ENCODE measurements around the gene ASCC3.
"Not testable (repeated sequence)": the region's sequence is repeated elsewhere in the genome, so short reads cannot be mapped to it uniquely, and the experiment has no call there.

Gene ASCC3

GRCh38 chr6:100803264-100804045 is 77.7 kb downstream of the ASCC3 start:
- no peak for DNase-seq

DNA sequence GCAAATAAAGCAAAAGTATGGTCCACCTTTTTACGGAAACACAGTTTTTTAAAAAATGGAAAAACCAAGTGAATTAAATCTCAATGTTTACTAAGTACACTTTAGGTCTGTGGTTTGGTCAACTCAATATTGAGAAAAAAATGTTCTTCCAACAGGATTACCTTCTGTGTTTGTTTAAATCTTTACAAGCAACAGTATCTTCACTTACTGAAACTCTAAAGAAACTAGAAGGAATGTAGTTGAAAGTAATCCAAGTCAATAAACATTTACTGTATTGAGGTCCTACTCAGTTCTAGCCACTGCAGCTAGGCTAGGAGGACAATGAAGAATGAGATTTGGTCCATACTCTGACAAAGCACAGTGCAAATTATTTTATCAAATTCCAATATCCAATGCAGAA is 80.1 kb downstream of the ASCC3 start:
- DNase-seq: no peak

DNA sequence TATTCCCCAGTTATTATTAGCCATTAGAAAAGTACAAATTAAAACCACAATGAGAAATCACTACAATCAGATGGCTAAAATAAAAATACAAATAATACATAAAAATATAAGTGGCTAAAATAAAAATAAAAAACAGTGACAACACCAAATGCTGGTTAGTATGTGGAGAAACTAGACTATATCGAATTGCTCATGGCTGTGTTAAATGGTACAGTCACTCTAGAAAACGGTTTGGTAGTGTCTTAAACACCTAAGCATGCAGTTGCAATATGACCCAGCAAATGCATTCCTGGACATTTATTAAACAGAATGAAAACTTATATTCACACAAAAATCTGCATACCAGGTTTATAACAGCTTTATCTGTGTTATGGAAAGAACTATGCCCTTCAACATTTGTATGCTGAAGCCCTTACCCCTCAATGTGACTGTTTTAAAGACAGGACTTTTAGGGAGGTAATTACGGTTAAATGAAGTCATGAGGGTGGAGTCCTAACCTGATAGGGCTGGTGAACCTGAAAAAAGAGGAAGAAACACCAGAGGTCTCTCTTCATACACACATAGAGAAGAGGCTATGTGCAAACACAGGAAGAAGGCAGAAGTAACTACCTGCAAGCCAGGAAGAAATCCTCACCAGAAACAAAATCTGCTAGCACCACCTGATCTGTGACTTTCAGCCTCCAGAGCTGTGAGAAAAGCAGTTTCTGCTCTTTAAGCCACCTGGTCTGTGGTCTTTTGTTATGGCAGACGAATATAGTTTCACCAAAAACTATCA is 84.9 kb downstream of the ASCC3 start:
- no peak for DNase-seq

DNA sequence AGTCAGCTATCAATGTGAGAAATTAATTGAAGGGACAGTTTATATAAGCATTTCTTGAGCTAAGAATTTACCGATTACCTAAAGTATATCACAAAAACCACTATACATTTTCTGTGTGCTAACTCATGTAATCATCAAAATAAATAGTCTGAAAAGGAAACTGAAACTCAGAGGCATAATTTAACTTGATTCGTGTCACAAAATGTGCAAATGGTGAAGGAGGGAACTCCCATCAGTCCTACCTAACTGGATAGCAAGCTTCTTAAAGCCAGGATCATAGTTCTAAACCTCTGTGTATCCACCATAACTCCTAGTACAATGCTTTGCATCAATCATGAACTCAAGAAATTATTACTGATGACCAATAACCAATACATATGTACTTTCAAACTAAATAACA is 91.0 kb downstream of the ASCC3 start:
- DNase-seq: no peak

DNA sequence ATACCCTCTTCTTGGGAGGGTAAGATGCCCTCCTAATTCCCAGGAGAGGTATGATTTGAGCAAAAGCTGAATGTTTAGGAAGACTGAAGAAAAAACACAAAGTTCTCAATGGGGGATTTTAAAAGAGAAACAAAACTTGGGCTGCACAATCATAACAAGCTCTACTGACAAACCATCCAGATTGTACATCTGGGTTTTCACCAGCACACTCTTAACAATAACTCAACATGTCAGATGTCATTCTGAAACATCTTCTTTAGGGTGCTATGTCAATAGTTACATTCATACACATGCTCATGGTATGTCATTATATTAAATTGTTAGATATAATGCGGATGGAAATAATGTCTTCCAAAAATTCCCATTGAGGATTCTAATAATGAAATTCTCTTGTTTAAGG is 95.1 kb downstream of the ASCC3 start:
- no peak for DNase-seq

GRCh38 chr6:100780648-100781047 is 100.5 kb downstream of the ASCC3 start:
- no peak for DNase-seq

DNA sequence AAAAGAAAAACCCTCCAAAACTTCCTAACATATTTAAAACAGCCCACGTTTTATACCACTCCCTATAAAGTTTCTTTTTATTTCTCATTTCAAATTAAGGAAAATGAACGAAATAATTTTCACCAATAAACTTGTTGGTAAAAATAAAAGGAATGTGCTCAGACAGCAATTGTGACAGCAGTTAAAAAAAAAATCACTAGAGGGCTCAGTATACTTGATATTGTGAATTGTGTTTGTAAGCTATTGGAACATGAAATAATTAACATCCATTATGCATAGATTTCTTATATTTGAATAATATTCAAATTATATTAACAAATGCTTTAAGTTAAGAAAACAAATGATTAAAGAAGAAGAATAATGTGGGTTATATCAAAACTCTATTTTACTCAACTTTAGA is 105.5 kb downstream of the ASCC3 start:
- peak; percentile 6 for DNase-seq

GRCh38 chr6:100774681-100775080 is 106.4 kb downstream of the ASCC3 start:
- no peak for DNase-seq

DNA sequence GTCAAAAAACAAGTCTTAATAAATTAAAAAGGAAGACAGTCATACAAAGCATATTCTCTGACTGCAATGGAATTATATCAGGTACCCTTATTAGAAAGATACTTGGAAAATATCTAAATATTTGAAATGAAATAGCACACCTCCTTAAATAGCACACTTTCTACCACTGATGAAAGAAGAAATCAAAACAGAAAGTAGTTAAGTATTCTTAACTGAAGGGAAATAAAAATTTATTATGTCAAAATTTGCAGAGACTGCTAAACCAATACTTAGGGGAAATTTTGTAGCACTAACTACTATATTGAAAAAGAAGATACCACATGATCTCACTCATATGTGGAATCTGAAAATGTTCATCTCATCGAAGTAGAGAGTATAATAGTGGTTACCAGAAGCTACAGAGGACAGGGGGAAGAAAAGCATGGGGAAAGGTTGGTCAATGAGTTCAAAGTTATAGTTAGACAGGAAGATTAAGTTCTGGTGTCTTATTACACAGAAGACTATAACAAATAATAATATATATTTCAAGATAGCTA is 112.2 kb downstream of the ASCC3 start:
- no peak for DNase-seq

GRCh38 chr6:100763617-100764241 is 117.4 kb downstream of the ASCC3 start:
- no peak for DNase-seq

GRCh38 chr6:100761841-100762240 is 119.3 kb downstream of the ASCC3 start:
- no peak for DNase-seq

DNA sequence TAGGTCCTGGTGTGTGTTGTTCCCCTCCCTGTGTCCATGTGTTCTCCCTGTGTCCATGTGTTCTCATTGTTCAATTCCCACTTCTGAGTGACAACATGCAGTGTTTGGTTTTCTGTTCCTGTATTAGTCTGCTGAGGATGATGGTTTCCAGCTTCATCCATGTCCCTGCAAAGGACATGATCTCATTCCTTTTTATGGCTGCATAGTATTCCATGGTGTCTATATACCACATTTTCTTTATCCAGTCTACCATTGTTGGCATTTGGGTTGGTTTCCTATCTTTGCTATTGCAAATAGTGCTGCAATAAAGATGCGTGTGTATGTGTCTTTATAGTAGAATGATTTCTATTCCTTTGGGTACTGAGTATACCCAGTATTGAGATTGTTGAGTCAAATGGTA is 122.7 kb downstream of the ASCC3 start:
- DNase-seq: not testable (repeated sequence)

DNA sequence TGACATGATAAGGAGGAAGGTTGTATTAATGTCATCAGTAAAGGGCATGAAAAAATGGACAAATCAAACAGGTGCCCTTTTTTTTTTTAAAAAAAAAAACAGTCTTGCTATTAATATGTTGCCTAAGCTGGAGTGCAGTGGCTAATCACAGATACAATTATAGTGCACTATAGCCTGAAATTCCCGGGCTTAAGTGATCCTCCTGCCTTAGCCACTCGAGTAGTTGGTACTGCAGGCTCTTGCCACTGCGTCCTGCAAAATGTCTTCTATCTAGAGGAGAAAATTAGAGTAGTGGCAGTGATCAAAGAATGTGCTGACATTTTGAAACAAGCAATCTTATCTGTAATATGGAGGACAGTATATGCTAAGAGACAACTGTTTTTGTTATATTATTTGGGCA is 127.7 kb downstream of the ASCC3 start:
- DNase-seq: no peak

- no peak for DNase-seq
Observed at GRCh38 chr6:100751590-100751989, 129.5 kb downstream of the ASCC3 start.

GRCh38 chr6:100745419-100746041 is 135.6 kb downstream of the ASCC3 start:
- no peak for DNase-seq

DNA sequence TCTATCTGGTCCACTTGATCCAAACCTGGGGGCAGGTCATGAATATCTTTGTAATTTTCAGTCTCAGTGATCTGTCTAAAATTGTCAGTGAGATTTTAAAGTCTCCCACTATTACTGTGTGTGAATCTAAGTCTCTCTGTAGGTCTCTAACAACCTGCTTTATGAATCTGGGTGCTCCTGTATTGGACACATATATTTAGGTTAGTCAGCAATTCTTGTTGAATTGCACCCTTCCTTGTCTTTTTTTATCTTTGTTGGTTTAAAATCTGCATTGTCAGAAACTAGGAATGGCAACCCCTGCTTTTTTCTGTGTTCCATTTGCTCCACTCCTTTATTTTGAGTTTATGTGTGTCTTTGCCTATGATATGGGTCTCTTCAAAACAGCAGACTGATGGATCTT is 140.7 kb downstream of the ASCC3 start:
- DNase-seq: no peak

- not testable (repeated sequence) for DNase-seq
Observed at GRCh38 chr6:100737720-100738119, 143.4 kb downstream of the ASCC3 start.

DNA sequence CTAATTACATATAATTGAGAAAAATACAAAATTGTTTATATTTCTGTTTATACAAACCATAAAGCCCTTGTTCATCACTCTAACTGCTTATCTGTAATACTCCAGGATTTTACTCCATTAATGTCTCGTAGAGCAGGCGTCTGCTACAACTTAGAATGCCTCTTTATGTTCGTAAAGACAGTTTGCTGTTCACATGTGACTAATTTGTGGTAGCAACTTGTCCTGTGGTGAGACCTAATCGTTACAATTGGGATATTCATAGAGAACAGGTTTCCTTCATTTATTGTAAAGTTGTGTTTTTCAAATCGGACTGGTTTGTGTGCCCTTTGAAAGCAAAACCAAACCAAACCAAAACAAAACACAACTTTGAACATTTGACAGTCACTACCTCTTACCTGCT is 149.7 kb downstream of the ASCC3 start:
- no peak for DNase-seq

- DNase-seq: no peak
Observed at GRCh38 chr6:100730001-100730980, 150.8 kb downstream of the ASCC3 start.

DNA sequence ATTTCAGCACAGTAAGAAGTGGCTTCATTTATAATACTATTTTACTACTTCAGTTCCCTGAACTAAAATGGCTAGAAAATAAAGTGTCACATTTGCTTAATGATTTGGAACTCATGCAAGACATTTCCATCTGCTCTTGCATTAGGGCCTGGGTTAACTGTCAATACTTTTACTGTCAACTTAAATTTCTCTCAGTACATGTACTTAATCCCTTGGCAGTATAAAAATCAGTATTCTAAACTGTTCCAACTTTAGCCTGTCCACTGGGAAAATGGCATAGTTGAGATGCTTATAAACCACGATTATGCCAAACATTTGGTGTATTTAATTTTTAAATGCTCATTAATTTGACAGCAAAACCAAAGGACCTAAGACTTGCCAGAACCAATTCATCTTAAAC is 154.5 kb downstream of the ASCC3 start:
- DNase-seq: no peak

DNA sequence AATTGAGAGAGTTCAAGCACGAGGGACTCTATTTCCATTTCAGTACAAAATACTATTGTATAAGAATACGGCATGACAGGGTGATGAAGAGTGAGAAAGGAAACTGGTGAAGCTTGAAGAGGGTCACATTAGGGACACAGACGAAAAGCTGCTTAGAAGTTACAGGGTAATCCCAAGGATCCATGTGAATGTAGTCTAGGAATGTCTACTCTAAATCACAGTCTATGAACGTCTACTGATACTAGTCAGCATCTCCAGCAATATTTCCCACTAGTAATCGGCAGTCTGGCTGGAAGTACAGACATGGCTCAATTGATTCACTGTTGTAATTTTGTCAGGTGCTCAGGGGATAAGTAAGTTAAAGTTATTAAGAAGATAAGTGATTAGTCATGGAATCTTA is 156.4 kb downstream of the ASCC3 start:
- DNase-seq: no peak

DNA sequence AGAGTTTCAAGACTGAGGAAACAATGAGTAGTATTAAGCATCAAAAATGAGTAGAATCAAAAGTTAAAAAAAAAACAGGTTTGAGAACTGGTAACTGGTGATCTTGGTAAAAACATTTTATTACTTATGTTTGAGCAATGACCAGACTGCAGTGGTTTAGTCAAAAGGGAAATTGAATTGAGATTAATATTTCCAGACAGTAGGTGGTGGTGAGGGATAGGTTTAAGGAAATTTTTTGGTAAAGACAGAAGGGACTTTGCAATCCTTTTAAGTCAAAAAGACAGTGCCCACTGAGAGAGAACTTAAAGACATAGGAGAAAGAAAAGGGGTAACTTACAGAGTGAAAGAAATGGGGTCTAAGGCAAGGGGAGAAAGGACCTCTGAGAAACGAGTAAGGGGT is 156.9 kb downstream of the ASCC3 start:
- no peak for DNase-seq

Measured in midbrain (tissue), 1 donor.